HG02943 (cell line): Measurements from ENCODE around the gene SLC1A3.
"Not testable (repeated sequence)": the region's sequence is repeated elsewhere in the genome, so short reads cannot be mapped to it uniquely, and the experiment has no call there.

Source experiments
- ATAC-seq: cut with Tn5 transposase; IDR thresholded peaks from one replicate; pipeline ENCODE4 v1.9.1; 2021; ENCODE audit warnings: mild to moderate bottlenecking, low read depth, moderate library complexity; ENCODE audit not compliant: unreplicated experiment

SLC1A3 gene

DNA sequence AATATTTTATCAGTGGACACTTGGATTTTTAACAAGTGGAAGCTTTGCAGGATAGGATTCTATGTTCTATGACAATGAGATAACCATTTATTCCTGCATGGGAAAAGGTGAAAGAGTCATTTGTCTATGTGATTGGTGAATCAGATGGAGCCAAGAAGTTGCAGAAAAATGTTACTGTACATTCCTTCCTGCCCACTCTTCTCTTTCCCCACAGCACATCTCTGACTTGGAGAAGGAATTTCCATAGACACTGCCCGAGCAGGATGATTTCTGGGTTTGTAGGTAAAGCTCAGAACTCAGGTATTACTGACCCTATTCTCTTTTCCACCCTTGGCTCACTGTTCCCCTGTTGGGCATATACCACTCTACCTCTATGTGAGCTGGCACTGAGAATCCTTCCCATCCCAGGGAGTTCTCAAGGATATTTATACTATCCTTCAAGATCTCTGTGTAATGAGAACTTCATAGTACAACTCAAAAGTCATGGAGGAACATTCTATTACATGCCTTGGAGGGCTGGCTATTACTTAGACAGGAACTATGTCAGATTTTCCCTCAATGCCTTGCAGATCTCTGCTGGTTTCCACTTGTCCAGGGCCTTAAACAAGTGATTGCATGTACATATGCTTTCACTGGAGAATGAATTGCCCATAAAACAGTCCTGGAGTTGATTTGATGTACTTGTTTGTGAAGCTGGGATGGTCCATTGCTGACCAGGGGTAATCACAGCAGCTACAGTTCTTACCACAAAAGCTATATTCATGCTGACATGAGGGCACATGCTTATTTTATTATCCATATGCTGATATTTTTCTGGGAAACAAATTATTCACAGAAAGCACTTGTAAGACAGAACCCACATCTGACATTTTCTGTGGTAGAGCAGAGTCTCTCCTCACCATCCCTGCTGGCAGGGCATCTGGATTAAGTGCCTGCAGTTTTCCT is 24.1 kb downstream of the SLC1A3 start:
- no peak for ATAC-seq

DNA sequence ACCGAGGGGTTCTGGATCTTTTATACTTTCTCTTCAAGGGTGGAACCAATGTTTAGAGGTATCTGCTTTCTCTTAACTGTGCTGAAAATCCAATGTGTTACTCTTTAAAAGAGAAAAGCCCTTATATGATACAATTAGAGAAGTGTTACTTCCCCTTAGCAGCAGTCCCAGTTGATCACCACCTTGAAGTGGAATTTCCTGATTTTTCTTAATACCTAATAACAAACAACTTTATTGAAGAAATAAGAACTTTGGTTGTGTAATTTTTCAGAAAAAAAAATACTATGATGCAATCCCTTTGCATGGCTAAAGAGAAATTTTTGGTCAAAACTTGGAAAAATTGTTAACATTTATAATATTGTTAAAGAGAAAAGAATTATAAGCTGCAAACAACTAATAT is 24.7 kb downstream of the SLC1A3 start:
- ATAC-seq: no peak

DNA sequence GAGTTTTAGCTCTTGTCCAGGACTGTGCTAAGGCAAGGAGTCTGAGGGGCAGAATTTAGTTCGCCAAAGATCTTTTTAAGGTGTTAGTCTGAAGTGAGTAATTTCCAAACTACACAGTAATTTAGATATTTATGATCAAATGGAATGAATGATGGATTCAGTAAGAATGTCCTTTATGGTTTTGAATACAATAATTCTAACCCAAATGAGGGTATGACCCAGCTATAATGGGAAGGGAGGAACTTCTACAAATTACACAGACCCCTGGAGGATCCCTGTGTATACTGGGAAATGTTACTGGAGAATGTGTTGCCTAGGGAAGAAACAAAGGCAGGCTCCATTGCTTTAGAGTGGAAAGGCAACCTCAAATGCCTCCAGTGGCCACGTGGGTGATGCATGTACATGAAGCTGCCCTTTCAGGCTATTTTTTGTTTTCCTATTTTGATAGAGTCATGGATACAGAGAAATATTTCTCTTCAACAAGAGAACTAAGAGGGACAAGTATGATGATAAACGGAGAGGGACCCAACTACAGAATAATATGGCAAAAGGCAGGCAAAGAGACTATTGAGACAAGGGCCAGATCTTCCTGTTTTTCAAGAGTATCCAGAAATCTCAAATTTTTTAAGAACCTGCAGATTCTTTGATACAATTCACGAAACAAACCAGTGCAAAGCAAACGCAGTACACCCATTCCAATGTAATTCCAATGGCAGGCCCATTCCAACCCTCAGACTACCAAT is 25.4 kb downstream of the SLC1A3 start:
- ATAC-seq: no peak

DNA sequence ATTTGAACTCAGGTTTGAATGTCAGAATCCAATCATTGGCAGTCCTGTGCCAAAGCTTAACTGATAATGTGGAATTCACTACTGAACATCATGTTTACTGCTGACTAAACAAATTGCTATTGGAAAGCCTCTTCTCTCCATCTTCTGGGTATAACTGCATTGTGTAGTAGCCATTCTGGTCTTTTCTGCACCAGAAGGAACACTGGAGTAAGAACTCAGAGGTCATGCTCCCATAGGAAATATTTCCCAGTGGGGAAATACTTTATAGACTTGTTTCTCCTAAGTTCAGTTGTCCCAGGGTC is 25.9 kb downstream of the SLC1A3 start:
- no peak for ATAC-seq

DNA sequence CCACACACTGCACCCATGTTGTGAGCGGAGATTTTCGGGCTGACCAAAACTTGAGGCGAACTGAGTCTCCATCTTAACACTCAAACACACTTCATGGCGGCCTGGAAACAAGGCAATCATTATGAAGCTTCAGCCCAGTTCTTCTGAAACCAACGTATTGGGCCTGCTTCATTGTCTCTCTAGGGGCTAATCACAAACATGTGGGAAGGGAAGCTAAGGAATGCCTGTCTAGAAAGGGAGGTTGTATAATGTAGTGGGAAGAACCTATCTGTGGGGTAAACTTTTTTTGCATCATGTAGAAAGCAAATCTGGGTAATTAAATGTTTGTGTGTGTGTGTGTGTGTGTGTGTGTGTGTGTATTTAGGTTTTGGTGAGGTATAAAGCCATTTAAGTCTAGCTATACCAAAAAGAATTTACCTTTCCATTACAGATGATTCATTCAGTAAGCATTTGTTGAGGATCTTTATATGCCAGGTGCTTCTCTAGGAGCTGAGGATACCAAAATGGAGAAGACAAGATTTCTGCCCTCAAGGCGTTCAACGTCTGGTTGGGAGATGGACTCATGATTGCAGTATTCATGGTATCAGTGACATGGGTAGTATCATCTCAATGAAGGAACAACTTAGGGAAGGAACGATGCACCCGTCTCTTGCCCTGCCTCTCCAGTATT is 29.4 kb downstream of the SLC1A3 start:
- ATAC-seq: no peak

DNA sequence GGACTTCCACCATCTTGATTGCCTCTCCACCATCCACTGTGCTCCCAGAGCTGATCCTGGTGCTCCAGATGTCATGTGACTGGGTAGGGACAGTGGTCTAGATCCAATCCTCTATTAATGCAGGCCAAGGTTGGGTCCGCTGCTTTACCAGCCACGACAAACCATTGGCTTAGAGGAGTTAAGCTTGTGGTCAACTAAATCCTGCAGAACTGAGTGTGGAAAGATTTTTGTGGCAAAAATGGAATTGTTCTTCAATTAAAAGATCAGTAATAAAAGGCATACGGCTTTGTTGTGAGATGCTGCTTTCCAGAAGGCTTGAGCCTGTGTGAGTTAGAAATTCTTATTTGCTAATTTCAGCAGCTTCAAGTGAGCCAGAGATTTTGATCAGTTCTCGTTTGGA is 30.7 kb downstream of the SLC1A3 start:
- no peak for ATAC-seq

DNA sequence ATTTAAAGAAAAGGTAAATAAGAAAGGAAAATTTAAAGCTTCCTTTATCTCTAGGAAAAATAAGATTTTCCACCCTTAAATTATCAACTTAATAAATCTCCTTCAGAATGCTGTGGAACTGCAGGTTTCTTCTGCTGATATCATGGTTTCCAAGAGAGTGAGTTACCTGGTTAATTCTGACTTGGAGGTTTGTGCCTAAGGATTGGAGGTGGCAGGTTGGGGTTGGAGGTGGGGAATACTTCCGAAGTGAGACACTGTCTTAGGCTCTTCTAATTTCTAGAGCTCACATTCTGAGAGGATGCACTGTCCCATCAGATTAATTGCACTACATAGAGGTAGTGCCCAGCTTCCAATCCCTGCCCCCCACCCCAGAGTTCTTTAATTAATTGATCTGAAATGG is 31.1 kb downstream of the SLC1A3 start:
- ATAC-seq: no peak

DNA sequence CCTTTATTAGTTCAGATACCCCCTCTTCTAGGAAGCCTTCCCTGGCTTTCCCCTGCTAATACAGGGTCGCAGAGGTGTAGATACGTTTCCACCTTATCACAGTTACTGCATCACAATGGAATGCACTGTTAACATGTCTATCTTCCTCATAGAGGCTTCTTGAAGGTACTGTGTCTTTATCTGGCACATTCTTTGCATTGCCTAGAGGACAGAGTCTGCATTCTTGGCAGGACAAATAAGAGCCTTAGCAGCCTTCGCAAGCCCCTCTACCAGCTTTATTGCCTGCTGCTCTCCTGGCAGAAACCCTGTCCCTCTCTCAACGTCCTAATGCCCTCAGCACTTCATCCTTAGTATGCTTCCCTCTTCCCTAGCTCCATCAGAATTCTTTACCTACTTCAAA is 31.6 kb downstream of the SLC1A3 start:
- no peak for ATAC-seq

DNA sequence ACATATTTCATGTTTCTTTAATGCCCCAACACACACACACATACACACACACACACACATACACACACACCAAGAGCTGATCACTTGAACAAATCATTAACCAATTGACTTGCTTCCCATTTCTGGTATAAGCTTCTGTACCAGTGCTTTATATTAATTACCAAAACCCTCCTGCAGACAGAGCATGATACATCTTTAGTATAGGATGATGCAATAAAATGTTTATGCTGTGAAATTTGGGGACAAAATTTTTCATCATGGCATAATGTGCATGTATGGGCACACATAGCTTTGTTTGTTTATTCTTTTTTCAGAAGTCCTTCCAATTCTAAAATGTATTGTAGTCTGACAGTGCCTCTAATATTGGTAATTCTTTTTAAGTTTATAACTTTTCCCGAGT is 34.5 kb downstream of the SLC1A3 start:
- no peak for ATAC-seq

DNA sequence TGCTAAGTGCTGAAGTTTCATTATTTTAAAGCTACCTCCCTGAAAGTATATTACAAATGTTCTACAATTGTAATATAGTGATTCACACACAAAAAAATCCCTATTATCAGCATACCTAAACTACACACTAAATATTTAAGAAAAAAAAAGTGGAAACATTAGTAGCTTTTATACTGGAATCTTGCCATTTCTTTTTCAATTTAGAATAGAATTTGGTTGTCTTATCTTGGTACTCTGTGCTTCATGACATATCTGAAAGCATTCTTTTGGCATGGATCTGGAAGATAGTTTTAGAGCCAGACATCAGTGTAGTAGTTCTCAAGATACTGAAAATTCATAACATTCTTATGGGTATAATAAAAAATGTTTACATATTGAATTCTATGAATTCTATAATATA is 35.0 kb downstream of the SLC1A3 start:
- no peak for ATAC-seq

DNA sequence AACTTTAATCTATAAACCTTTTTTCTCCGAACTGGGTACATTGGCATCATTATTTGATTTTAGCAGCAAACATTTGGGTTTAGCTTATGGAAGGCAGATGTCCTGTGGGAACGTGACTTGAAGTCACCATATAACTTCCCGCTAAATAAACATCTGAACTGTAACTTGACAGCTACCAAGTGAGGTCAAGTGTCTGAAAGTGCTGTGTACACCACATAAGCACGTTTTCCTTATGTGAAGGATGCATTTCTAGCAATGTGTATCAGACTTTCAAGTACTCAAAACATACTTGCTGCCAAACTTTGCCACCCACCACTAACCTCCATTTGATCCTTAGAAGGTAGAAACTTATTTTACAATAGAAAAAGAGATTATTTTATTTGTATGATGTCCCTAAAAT is 35.7 kb downstream of the SLC1A3 start:
- ATAC-seq: no peak

DNA sequence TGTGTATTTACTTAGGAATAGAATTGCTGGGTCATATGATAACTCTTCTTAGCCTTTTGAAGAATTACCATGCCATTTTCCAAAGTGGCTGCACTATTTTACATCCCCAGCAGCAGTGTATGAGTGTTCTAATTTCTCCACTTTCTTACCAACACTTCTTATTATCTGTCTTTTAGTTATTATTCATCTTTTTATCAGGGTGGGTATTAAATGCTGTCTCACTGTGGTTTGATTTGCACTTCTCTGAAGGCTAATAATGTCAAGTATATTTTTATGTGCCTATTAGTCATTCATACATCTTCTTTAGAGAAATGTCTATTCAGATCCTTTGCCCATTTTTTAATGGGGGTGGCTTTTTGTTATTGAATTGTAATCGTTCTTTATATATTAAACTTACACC is 36.8 kb downstream of the SLC1A3 start:
- ATAC-seq: no peak

DNA sequence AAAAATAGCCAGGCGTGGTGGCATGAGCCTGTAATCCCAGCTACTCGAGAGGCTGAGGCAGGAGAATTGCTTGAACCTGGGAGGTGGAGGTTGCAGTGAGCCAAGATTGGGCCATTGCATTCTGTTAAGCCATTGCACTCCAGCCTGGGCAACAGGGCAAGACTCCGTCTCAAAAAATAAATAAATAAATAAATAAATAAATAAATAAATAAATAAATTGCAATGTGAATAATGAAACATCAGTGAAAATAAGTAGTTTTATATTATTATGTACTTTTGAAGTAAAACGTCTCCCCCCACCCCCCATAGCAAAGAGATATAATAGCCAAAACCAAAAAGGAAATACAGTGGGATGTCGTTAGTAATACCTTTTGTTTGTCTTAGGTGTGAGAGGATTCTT is 37.4 kb downstream of the SLC1A3 start:
- not testable (repeated sequence) for ATAC-seq

DNA sequence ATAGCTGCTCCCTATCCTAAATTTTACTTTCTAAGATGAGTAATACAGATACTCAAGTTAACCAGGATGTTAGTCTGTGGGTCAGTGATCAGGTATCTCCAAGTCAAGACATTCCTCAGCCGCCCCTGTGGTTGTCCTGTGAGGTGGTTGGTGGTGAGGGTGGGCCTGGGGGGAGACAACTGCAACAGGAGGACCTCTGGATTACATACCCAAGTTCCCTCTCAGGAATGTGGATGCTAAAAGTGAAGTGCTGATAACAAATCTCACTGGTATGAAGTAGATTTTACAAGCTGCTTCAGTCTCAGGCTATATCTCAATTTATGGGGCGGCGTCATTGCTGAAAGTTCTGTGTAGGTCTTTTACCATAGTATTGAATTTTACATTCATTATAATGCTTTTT is 38.3 kb downstream of the SLC1A3 start:
- ATAC-seq: no peak

DNA sequence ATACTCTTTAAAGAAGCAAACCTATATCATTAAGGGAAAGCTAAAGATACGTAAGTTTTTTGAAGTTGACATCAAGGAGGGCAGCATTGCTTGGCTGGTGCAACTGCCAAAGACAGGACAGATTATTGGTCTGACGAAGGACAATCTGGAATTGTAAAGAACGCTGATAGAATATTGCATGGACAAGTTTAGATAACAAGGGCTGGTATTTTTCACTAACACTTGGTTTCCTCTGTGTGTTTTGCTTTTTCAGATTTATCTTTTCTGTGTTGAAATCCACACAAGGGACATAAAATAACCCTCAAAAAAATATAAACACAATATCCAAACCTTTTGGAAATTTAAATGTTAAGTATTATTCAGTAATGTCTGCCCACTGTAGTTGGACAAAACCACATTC is 39.7 kb downstream of the SLC1A3 start:
- no peak for ATAC-seq

DNA sequence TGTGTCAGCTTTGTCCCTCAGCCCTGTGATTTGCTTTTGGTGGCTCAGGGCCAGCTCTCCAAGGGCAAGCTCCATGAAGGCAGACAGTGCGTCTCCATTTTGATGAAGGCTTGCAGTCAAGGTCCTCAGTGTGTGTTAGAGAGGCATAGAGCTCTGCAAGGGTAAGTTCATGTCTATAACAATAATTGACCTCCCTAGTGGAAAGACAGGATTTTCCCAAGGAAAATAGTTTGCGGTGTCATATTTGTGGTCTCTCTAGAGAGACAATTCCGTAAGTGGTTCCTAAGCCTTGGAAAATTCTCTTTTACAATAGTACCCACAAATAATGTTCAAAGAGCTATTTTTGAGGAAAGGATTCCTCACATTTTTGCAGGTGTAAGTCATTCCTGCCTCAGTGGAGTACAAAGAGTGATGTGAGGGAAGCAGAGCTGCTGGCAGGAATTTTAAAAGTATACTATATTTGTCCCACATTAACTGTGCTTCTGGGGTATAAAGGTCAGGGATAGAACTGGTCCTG is 40.2 kb downstream of the SLC1A3 start:
- ATAC-seq: no peak

DNA sequence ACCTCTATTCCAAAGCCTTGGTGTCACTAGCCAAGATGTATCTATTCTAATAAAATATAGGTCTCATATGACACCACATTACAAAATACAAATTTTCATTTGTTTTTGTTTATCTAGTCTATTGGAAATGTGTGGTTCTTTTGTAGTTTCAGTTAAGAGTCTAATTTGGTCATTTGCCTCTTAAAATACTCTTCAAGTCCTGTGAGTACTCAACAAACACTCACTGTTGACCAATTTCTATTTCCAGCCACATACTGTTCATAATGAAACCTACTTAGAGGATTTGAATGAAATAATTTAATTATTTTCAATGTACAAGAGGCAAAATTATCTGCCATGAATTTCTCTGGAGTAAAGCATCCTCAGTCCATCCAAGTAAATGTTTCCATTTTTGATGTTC is 40.6 kb downstream of the SLC1A3 start:
- ATAC-seq: no peak

DNA sequence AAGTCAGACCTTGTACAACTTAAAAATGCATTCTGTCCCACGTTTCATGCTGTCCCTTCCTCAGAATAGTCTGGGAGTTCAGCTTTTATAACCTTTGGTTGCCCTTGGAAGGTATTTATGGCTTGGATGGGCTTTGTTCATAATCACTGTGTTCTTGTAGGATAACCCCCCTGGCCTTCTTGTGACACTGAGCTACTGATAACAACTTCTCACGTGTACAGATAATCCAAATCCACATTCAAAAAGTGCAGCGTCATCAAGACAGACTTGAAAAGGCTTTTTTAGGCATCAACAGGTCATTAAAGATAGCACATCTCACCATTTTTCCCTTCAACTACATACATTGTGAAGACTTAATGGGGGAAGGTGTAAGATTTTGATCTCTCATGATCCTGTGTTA is 42.0 kb downstream of the SLC1A3 start:
- no peak for ATAC-seq

DNA sequence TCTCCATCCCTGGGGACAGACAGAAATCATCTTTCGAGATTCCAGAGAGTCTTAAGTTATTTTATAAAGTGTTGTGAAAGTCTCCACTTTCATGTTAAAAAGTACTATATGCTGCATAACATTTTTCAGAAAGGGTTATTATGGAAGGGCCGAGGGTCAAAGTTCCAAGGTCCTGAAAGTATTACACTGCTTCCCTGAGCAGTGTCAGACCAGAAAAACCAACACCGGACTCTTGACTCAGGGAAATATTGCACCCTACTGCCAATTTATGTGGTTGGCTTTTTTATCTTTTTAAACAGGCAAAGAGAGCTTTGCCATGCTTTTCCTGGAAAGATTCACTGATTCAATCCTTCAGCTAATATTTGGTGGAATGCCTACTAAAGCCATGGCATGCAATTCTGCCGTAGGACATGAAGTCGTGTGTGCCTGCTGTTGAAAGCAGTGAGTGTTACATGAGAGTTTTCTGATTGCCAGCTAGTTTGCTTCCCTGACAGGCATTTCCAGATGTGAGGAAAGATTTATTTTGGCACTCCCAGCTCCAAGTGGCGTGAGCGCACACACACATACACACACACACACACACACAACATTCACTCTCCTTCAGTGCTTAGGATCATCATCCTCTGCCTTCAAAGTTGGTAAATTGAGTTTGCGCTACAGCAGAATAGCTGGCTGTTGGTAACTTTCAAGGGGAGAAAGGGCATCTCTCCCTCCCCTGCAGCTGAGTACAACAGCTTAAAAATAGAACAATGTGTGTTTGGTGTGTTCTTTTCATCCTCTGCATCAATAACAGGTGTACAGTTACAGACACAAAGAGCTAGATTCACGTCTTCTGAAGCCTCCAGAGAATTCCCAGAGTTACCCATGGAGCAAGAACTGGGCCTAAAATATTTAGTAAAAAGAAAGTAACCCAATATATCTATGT is 45.6 kb downstream of the SLC1A3 start:
- no peak for ATAC-seq

DNA sequence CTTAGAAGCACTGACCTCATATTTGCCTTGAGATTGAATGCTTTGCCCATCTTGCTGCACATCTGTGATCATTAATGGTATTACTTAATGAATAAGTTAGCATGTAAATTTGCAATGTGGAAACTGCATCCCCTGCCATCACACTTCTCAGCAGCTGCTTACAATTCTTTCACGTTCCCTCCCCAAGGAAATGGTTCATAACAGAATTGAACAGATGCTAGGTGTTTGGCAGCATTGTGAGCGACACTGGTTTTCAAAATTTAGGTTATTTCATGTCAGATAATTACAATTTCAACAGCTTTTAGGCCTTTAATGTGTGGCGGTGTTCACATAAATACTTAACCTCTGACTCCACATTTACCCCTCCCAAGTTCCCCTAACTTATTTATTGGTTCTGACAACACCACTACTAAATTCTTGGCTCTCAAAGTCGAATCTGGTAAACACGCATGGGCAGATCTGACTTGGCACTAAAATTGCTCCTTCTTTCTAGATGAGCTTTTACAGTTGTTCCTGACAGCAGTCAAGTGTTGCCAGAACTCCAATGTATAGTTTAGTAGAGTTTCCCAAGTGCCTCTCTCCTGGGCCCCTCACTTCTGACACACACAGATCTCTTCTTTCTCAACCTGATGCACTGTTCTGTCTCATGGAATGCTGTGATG is 46.8 kb downstream of the SLC1A3 start:
- no peak for ATAC-seq
